ENCODE data around the gene KRTAP2-2.
"Not testable (repeated sequence)": the region's sequence is repeated elsewhere in the genome, so short reads cannot be mapped to it uniquely, and the experiment has no call there.

The KRTAP2-2 gene

DNA sequence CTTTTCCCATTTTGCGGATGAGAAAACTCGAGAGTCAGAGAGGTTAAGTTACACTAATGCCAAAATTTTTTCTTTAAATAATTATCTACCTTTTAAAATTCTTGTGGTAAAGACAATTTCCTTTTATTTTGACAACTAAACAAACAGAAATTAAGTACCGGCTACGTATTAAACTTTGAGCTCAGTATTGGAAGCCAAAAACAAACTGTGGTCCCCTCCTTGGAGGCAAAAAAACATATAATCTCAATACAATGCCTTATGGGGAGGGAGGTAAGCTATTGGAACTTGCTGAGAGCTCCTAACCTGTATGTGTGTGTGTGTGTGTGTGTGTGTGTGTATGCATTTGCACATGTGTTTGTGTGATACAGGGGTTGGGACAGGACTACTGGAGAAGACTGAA is 8.4 kb upstream of the KRTAP2-2 start:
- no peak for DNase-seq

DNA sequence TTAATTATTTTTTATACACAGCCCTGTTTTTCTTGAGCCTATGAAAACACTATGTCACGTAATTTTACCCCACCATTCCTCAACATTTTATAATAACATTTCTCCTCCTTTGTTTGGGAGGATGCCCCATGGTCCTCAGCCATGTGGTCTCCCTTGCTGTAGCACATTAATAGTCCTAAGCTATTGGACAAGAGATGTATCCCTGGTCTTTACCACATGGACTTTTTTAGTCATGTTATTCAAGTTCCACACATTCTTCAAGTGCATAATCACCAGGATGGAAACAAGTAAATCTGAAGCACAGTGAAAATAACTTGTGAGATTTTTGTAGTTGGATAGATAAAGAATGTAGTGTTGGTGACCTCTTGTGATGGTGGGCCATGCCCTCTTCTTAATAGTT is 6.9 kb upstream of the KRTAP2-2 start:
- DNase-seq, result no peak

DNA sequence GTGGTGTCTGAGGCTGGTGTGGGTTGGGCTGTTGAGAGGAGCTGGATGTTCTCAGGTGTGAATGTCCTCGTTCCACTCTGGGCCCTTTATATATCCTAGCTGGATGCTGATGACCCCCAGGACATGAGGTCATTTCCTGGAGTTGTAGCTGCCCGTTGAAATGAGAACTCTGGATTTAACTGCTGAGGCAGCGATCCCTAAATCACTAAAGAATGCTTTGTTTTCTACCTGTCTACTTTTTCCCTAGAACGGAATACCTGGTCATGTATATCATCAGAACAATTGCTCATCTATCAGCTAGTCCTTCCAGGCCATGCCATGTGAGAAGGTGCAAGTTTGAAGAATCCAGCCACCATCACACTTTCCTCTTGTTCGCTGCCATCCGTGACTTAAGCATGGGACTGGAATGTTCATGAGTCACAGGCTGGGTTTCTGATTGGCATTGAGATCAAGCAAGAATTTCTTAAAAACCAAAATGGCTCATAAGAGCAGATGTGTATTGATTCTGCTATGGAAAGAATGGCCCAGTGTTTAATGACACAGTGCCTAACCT is 5.1 kb upstream of the KRTAP2-2 start, which contains the start of gene KRTAP2-3:
TSS of gene KRTAP2-3 (minus strand) at position 63 of the 553 bp plus-strand sequence. CDS start 64 bp downstream, outside the sequence.
- DNase-seq, result no peak

DNA sequence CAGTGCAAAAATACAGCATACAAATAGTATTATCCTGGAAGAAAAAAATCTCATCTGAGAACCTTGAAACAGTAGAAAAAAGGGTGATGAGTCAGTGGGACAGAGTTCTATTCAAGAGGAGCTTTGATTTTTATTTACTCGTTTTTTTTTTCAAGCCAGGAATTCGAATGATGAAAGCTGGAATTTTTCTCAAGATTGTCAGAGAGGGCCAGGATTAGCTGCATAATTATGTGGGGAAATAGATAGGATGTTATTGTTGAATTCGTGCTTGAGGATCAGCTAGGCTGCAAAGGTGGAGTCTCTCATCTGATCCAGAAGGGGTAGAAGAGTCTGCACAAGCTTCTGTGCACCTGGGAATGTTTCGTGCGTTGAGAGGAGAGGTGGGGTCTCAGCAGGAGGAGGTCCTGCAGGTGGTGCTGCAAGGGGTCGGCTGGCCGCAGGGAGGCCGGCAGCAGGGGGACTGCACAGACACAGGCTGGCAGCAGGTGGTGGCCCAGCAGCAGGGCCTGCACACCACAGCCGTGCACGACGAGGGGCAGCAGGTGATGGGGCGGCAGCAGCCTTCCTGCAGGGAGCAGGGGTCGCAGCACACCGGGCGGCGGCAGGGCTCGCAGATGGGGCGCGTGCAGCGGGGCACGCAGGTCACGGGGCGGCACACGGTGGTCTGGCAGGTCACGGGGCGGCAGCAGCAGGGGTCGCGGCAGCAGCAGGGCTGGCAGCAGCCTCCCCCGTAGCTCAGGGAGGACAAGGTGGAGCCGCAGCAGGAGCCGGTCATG is 4.4 kb upstream of the KRTAP2-2 start:
- DNase-seq, result not testable (repeated sequence)

DNA sequence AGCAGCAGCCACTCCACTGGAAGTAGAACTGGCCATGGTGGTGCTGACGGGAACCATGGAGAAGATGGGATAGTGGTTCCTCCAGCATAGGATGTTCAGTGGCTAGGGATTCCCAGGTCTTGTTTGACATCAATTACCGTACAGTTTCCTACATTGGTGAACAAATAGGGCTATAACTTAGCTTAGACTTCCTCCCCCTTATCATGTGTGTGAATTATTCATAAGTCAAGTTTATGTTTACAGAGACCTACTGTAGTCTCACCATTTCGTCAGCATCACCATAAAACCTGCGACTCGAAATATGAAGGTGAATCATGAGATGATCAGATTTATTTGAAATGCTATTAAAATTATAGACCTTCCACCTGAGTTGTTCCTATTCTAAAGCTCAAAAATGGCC is 3.7 kb upstream of the KRTAP2-2 start:
- DNase-seq, result no peak

DNA sequence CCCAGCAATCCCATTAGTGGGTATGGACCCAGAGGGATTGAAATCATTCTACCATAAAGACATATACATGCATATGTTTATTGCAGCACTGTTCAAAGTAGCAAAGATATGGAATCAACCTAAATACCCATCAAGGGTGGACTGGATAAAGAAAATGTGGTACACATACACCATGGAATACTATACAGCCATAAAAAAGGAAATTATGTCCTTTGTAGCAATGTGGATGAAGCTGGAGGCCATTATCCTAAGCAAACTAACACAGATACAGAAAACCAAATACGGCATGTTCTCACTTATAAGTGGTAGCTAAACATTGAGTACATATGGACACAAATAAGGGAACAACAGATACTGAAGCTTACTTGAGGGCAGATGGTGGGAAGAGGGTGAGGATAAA is 2.5 kb upstream of the KRTAP2-2 start:
- DNase-seq, result no peak

DNA sequence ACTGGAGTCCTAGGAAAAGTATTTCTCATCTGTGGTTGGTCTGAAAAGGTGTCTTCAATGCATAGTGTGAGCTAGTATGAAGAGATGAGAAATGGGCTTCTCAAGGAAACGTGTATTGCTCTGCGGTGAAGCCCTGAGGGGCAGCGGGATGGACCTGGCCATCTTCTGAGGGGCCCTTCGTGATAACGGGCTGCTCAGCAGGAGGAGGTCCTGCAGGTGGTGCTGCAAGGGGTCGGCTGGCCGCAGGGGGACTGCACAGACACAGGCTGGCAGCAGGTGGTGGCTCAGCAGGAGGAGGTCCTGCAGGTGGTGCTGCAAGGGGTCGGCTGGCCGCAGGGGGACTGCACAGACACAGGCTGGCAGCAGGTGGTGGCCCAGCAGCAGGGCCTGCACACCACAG is 474 bp downstream of the KRTAP2-2 start:
- not testable (repeated sequence) for DNase-seq

DNA sequence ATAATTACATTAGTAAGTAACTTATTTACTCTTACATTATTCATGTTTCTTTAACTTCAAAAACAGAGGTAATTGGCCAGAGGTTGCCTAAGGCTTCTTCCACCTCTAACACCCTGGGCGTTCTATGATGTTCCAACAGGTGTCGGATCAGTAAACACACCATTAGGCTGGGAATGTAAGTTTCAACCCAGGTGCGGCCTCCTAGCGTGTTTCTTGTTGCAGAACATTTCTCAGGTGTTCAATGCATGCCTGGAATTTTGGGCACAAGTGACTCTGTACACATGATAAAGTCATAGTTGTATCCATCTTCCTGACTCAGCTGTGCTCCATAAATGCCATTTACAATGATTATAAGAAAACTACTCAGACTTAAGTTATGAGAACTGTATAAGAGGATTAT is 1.0 kb downstream of the KRTAP2-2 start:
- DNase-seq, result no peak

DNA sequence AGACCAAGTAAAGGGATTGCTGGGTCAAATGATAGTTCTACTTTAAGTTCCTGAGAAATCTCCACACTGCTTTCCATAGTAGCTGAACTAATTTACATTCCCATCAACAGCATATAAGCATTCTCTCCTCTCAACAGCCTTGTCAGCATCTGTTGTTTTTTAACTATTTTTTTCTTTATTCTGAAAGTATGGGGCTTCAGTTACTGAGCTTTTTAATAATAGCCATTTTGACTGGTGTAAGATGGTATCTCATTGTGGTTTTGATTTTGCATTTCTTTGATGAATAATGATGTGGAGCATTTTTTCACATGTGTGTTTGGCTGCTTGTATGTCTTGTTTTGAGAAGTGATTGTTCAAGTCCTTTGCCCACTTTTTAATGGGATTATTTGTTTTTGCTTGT is 2.5 kb downstream of the KRTAP2-2 start:
- DNase-seq, result no peak

DNA sequence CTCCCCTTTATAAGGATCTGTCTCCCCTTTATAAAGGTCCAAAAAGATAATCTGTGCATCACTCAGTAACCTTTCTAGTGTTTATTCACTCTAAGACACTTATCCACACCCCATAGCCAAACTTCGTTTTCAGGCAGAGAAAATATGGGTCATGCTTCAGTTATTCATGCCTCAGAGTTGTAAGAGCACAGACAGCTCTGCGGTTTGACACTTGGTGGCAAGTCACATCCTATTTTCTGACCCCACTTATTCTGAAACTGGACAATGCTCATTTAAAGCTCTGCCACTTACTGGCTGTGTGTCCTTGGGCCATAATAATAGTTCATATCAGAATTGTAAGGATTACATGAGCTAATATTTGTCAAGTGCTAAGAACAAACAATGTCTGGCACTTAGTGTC is 5.9 kb downstream of the KRTAP2-2 start:
- DNase-seq, result no peak

DNA sequence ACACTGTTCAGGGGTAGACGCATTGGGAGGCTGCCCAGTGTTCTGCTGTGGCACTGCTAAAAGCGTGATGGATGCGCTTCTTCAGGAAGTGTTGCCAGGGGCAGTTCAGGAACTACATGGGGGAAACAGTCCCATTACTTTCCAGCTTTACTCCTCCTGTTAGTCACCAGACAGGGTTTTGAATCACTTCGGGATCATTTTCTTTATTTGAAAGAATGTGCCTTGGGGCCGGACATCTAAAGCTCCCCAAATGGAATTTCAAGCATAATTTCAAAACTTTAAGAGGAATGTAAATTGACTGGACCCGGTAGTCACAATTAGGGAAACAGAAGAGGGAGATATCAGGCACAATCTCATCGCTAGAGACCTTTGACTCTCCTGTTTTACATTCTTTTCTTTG is 6.6 kb downstream of the KRTAP2-2 start:
- DNase-seq, result no peak

DNA sequence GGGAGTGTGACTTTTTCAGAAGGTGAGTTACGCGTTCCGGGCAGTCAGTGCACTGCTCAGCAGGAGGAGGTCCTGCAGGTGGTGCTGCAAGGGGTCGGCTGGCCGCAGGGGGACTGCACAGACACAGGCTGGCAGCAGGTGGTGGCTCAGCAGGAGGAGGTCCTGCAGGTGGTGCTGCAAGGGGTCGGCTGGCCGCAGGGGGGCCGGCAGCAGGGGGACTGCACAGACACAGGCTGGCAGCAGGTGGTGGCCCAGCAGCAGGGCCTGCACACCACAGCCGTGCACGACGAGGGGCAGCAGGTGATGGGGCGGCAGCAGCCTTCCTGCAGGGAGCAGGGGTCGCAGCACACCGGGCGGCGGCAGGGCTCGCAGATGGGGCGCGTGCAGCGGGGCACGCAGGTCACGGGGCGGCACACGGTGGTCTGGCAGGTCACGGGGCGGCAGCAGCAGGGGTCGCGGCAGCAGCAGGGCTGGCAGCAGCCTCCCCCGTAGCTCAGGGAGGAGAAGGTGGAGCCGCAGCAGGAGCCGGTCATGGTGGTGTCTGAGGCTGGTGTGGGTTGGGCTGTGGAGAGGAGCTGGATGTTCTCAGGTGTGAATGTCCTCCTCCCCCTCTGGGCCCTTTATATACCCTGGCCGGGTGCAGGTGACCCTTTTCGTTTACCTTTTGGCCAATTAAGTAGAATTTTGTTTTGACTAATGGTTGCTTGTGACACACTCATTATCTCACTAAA is 8.1 kb downstream of the KRTAP2-2 start, which contains the start of gene KRTAP2-1:
TSS of gene KRTAP2-1 (minus strand) at position 582 of the 731 bp plus-strand sequence. CDS start at position 533, 49 bp downstream.
- not testable (repeated sequence) for DNase-seq

DNA sequence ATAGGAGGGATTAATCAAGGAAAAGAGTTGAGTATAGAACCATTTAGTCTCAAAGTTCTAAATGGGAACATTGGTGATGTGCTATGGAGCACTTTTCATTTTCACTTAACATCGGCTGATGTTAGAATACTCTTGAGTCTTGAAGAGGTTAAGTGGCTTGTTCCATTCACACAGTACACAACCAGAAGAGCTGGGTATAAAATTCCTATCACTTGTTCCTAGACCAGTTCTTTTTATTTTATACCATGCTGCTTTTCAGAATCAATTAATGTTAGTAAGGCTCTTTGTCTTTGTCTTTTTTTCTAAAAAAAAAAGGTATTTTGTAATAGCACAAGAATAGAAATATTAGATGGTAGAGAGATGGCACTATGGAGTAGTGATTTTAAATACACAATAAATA is 12.1 kb downstream of the KRTAP2-2 start:
- DNase-seq, result no peak

DNA sequence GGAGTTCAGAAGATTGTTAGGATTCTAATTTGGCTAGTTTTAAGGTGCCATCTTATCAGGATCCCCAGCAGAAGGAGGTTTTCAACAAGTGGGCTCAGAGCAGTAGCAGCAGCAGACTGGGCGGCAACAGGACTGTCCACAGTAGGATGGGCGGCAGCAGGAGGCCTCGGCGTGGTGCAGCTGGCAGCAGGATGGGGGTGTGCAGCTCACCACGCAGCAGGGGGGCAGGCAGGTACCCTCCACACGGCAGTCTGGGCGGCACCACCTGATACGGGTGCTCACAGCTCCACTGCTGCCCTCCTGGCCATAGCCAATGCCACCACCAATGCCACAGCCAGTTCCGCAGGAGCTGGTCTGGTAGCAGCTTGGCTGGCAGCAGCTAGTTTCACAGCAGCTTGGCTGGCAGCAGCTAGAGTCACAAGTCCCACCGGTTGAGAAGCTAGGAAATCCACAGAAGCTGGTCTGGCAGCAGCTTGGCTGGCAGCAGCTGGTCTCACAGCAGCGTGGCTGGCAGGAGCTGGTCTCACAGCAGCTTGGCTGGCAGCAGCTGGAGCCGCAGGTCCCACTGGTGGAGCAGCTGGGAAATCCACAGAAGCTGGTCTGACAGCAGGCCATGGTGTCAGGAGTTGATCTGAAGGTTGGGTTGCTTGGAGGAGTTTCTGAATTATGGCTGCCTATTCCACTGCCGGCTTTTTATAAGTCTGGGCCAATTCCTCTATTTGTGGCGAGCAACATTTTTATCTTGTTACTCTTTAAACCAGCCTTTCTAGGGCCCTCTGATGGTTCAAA is 14.1 kb downstream of the KRTAP2-2 start, which contains the start of gene KRTAP1-1:
TSS of gene KRTAP1-1 (minus strand) at position 668 of the 789 bp plus-strand sequence. CDS start at position 615, 53 bp downstream.
- DNase-seq, result not testable (repeated sequence)

DNA sequence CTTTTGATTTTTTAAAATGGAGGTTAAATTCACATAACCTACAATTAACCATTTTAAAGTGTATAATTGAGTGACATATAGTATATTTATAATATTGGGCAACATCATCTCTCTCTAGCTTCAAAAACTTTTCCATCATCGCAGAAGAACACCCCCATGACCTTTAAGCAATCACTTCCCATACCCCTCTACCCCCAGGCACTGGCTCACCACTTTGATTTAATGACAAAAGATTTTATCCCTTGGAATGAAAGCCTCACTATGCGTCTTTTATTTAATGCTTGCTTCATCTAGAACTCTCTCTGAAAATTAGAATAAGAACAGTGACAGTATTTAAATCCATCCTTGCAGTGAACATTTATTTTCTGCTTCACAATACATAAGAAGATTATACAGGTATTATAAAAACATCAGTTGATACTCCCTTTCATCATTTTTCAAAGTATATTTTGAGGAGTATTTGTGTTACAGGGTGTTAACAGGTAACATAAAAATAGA is 17.1 kb downstream of the KRTAP2-2 start:
- no peak for DNase-seq

DNA sequence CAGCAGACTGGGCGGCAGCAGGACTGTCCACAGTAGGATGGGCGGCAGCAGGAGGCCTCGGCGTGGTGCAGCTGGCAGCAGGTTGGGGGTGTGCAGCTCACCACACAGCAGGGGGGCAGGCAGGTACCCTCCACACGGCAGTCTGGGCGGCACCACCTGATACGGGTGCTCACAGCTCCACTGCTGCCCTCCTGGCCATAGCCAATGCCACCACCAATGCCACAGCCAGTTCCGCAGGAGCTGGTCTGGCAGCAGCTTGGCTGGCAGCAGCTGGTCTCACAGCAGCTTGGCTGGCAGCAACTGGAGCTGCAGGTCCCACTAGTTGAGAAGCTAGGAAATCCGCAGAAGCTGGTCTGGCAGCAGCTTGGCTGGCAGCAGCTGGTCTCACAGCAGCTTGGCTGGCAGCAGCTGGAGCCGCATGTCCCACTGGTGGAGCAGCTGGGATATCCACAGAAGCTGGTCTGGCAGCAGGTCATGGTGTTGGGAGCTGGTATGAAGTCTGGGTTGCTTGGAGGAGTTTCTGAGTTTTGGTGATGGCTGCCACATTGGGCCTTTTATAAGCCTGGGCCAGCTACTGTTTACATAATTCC is 20.6 kb downstream of the KRTAP2-2 start, which contains the start of gene KRTAP1-3:
TSS of gene KRTAP1-3 (minus strand) at position 529 of the 590 bp plus-strand sequence. CDS start at position 476, 53 bp downstream.
- not testable (repeated sequence) for DNase-seq

DNA sequence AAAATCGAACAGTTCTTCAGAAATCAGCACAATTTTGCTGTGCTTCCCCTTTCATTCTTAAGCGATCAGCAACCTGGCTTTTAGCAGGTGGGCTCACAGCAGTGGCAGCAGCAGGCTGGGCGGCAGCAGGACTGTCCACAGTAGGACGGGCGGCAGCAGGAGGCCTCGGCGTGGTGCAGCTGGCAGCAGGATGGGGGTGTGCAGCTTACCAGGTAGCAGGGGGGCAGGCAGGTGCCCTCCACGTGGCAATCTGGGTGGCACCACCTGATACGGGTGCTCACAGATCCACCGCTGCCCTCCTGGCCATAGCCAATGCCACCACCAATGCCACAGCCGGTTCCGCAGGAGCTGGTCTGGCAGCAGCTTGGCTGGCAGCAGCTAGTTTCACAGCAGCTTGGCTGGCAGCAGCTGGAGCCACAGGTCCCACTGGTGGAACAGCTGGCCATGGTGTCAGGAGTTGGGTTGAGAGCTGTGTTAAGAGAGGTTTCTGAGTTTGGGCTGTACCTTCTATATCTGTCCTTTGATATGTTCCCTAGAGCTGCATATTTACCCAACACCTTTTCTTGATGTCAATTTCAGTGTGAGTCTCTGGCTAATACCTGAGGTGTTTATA is 25.3 kb downstream of the KRTAP2-2 start, which contains the start of gene KRTAP1-4:
TSS of gene KRTAP1-4 (minus strand) at position 563 of the 613 bp plus-strand sequence. CDS start at position 446, 117 bp downstream.
- no peak for DNase-seq

DNA sequence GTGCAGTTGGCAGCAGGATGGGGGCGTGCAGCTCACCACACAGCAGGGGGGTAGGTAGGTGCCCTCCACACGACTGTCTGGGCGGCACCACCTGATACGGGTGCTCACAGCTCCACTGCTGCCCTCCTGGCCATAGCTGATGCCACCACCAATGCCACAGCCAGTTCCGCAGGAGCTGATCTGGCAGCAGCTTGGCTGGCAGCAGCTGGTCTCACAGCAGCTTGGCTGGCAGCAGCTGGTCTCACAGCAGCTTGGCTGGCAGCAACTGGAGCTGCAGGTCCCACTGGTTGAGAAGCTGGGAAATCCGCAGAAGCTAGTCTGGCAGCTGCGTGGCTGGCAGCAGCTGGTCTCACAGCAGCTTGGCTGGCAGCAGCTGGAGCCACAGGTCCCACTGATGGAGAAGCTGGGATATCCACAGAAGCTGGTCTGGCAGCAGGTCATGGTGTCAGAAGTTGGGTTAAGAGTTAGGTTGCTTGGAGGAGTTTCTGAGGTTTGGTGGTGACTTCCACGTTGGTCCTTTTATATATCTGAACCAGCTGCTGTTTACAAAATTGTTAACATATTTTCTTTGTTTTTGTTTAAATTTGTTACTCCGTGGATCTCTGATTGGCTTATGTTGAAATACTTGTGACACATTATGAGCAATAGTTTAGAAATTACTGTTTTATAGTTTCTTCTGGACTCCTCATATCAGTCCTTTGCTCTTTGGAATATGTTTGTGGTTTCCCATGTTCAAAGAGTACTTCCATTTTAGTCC is 28.1 kb downstream of the KRTAP2-2 start, which contains the start of gene KRTAP1-5:
TSS of gene KRTAP1-5 (minus strand) at position 494 of the 757 bp plus-strand sequence. CDS start at position 441, 53 bp downstream.
- DNase-seq, result no peak

DNA sequence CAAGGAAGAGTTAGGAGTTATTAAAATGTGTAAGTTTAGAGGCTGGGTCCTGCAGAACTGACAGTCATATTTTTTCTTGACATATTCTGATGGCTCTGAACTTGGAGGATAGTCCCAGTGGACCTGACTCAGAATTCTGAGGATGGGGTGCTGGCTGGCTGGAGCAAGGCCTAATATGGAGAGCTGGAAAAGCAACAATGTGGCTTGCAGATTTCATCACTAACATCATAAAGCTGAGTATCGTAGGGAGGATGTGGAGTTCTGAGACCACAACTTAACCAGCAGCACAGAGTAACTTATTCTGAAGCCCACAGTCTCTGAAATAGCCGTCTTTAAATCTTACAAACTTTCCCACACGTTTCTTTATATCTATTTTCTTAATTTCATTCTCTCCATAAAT is 30.3 kb downstream of the KRTAP2-2 start:
- DNase-seq, result no peak

DNA sequence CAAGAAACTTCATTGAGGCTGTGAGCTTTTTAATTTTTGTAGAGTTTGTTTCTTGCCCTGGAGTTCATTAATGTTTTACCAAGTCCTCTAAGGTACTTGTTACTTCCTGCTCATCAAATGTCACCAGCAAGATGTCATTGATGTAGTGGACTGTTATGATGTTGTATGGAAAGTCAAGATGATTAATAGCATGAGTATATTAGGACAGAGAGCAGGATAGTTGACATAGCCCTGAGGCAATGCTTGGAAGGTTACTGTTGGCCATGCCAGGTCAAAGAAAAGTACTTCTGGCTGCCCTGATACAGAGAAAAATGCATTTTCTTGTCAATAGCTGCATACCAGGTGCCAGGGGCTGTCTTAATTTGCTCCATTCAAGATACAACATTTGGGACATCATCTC is 34.7 kb downstream of the KRTAP2-2 start:
- no peak for DNase-seq

Measured in NCI-H2081 treated with DMSO at 0.1 percent for 48 hours (cell line).